ENCODE measurements around the gene ZNF436.
"Not testable (repeated sequence)": the region's sequence is repeated elsewhere in the genome, so short reads cannot be mapped to it uniquely, and the experiment has no call there.

ZNF436 gene

GRCh38 chr1:23392125-23392855 lies 22.7 kb upstream of the ZNF436 start:
- DNase-seq: no peak

DNA sequence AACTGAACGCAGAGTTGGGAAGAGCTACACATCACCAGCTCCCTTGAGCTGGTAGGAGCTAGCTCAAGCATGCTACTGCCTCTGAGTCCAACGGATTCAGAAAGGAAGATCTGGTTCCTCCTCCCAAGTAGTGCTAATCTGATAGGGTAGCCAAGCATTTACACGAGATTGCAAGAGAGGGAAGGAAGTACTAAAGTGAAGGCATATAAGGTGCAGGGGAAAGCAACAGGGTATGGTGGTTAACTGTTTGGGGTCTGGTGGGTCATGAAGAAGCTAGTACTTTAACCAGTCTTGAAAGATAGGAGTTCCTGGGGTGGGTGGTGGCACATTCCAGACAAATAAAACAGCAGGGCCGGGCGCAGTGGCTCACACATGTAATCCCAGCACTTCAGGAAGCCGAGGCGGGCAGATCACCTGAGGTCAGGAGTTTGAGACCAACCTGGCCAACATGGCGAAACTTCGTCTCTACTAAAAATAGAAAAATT lies 20.2 kb upstream of the ZNF436 start:
- DNase-seq: no peak

DNA sequence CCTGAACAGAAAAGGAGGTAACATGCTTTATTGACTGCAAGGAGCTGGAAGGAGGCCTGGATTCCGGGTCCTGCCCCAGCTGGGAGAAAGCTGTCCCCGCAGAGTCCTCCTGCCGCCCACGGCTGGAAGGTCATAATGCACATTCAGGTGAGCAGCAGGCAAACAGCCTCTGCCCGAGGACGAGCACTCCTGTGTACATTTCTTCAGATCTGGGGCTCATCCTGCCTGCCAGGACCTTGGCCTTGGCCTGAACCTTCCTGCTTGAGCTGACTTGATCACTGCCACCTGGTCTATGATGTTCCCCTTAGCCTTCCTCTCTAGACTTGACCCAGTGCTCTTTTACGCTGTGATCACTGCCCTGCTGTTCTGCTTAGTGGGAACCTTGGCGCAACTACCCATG lies 17.9 kb upstream of the ZNF436 start:
- no peak for DNase-seq

- no peak for DNase-seq
Observed at GRCh38 chr1:23385119-23385621, 15.5 kb upstream of the ZNF436 start.

DNA sequence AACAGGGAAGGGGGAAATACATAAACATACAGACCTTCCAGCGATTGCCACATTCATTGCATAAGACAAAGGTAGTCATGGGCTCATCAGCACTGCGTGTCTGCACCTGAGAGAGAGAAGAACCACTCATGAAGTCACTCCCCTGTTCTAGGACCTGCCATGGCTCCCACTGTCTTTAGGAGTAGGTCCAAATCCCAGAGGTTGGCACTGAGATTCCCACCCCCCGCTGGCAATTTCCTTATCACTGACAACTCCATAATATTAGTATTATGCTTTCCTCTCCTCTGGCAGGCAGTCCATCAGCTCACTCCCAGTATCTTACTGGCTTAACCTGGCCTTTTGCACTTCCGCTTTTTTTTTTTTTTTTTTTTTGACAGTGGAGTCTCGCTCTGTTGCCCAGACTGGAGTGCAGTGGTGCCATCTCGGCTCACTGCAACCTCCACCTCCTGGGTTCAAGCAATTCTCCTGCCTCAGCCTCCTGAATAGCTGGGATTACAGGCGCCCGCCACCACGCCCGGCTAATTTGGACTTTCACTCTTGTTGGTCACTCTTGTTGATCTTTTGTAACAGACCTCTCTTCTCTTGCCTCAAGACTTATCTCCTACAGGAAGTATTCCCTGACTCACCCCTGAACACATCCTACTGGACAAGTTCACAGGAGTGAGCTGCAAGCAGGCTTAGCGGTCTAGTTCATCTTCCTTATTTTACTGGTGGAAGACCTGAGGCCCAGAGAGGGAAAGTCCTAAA lies 14.8 kb upstream of the ZNF436 start:
- no peak for DNase-seq

GRCh38 chr1:23383577-23384311 lies 14.1 kb upstream of the ZNF436 start:
- DNase-seq: no peak

GRCh38 chr1:23381233-23381885 lies 11.7 kb upstream of the ZNF436 start:
- DNase-seq: no peak

GRCh38 chr1:23380719-23381118 lies 11.1 kb upstream of the ZNF436 start:
- DNase-seq: no peak

GRCh38 chr1:23380236-23380635 lies 10.6 kb upstream of the ZNF436 start:
- DNase-seq: not testable (repeated sequence)

DNA sequence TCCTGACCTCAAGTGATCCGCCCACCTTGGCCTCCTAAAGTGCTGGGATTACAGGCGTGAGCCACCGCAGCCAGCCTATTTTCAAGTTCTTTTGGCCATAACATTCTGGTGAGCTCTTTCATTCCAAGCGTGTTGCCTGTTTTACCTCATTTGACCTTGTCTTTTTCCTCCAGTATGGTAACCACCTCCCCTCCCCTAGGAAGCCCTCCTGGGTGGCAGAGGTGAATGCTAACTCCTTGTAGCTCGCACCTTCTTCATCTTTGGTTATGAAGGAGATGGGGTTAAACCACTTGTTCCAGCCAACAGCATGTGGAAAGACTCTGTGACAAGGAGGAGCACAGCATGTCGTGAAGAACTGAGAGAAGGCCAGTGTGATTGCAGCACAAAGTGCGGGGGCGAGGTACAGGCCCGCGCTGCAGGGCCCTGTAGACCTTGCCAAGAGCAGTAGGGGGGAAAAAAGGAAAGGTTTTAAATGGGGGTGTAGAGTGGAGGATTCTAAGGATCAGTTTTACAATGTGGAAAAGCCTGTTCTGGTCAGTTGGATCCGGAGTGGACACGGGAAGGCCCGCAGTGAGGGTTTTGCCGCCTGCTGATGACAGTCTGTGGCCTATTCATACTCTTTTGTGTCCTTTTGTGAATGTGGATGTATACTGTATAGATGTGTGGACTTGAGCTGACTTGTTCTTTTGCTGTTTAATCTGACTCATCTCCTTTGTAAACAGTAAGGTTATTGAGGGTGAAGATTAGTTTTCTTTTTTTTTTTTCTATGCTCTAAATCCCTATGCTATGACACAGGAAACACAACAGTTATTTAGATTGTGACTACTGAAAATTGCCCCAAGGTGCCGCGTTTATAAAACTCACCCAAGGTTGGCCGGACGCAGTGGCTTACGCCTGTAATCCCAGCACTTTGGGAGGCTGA lies 7.5 kb upstream of the ZNF436 start:
- DNase-seq: no peak

DNA sequence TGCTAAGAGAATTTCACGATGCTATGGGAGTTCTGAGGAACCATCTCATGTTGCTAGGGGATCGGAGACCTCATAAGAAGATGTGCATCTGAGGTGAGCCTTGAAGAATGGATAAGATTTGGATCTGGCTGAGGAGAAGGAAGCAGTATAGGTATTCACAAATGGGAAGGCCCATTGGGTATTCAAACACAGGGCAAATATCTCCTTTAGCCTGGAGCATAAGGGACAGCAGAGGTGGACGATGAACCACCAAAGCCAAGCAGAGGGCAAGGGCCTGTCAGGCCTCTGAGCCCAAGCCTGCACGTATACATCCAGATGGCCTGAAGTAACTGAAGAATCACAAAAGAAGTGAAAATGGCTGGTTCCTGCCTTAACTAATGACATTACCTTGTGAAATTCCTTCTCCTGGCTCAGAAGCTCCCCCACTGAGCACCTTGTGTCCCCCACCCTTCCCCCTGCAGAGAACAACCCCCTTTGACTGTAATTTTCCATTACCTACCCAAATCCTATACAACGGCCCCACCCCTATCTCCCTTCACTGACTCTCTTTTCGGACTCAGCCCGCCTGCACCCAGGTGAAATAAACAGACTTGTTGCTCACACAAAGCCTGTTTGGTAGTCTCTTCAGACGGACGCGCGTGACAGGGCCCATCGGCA lies 4.6 kb upstream of the ZNF436 start:
- not testable (repeated sequence) for DNase-seq

- no peak for DNase-seq
Observed at GRCh38 chr1:23371987-23372880, 2.6 kb upstream of the ZNF436 start.

DNA sequence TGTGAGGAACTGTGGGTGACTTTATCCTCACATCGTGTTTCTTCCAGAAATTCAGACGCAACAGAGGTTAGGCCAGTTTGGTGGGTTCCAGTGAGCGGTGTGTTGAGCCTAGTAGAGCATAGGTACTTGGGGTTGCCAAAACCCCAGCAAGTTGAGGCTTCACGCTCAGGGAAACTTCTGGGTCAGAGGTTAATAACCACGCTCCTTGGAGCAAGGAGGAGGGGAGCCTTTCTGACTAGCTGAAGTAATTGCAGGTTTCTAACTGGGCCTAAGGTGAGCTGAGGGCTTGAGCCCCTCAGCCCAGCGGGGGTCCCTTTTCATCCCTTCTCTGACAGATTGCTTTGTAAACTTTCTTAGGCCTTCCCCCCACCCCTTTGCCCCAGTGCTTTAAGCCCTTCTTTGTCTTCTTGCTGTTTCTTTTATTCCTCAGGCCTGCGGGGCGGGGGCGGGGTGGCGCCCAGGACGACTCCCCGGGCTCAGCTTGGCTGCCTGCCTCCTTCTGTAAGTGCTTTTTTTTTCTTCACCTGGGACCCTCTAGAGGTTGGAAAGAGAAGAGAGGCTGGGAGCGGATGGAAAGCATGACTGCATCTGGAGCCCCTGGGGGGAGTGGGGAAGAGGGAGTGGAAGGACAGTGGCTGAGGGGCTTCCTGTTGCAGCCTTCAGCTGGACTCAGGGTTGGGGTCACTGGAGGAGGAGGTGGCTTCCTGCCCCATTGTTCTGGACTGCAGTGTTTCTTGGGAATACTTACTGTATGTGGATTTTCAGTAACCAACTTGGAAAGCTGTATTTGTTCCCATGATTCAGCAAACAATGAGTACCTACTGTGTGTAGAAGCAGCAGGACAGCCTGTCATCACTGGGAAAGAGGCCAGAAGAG lies 1.3 kb upstream of the ZNF436 start:
- DNase-seq: no peak

GRCh38 chr1:23370330-23370708 lies 683 bp upstream of the ZNF436 start:
- DNase-seq: no peak

GRCh38 chr1:23368562-23369334 lies 888 bp downstream of the ZNF436 start:
- DNase-seq: peak; percentile 78

GRCh38 chr1:23367791-23368561 lies 1.7 kb downstream of the ZNF436 start:
- peak; percentile 96 for DNase-seq

DNA sequence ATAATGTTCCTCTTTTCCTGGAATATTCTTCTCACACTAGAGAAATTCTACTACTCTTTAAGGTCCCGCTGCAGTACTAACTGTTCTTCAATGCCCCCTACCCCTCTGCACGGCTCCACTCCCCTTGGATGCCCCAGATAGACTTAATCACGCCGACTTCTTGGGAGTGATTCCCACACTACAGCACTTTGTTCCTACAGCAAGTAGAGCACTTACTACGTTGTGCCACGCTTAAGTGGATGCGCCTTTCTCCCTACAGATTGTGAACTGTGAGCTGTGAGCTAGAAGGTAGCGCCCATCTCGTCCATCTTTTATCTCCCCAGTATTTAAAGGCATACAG lies 2.2 kb downstream of the ZNF436 start:
- no peak for DNase-seq

GRCh38 chr1:23366598-23366997 lies 3.0 kb downstream of the ZNF436 start:
- DNase-seq: no peak
